D721Med (cell line): ENCODE measurements around the gene CNTNAP5.

Experiments
- DNase-seq: peaks from one replicate; pipeline ENCODE4 v3.0.0; 2011; ENCODE audit warnings: low spot score; ENCODE audit not compliant: insufficient read length
- FAIRE-seq: peaks from 2 replicates; lab custom pipeline; 2011; peaks lifted over from hg19 to GRCh38; lab: Jason Lieb, UNC
- TF ChIP-seq, protein P1 (sequence below): IDR thresholded peaks from 2 replicates; pipeline ENCODE4 v1.5.1; 2012; ENCODE audit warnings: mild to moderate bottlenecking, control low read depth; ENCODE audit not compliant: insufficient read depth; ENCODE audit errors: missing control alignments

The CNTNAP5 gene

GRCh38 chr2:124663645-124663997 is 638.5 kb downstream of the CNTNAP5 start:
- peak; percentile 61 for FAIRE-seq

GRCh38 chr2:124664363-124664762 is 639.3 kb downstream of the CNTNAP5 start:
- DNase-seq, result no peak
- TF ChIP-seq, protein P1, sequence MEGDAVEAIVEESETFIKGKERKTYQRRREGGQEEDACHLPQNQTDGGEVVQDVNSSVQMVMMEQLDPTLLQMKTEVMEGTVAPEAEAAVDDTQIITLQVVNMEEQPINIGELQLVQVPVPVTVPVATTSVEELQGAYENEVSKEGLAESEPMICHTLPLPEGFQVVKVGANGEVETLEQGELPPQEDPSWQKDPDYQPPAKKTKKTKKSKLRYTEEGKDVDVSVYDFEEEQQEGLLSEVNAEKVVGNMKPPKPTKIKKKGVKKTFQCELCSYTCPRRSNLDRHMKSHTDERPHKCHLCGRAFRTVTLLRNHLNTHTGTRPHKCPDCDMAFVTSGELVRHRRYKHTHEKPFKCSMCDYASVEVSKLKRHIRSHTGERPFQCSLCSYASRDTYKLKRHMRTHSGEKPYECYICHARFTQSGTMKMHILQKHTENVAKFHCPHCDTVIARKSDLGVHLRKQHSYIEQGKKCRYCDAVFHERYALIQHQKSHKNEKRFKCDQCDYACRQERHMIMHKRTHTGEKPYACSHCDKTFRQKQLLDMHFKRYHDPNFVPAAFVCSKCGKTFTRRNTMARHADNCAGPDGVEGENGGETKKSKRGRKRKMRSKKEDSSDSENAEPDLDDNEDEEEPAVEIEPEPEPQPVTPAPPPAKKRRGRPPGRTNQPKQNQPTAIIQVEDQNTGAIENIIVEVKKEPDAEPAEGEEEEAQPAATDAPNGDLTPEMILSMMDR, result no peak
- FAIRE-seq, result no peak

More at GRCh38 chr2:124663645-124663997, 638.5 kb downstream of the CNTNAP5 start:
- TF ChIP-seq, protein P1, result no peak
- no peak for DNase-seq

GRCh38 chr2:124666976-124667375 is 641.9 kb downstream of the CNTNAP5 start:
- FAIRE-seq (no peak), DNase-seq (no peak)
- TF ChIP-seq, protein P1, result no peak

GRCh38 chr2:124668161-124668560 is 643.1 kb downstream of the CNTNAP5 start:
- TF ChIP-seq, protein P1, result no peak
- FAIRE-seq (no peak), DNase-seq (no peak)

- TF ChIP-seq, protein P1, result no peak
- no peak for DNase-seq
- FAIRE-seq, result no peak
Observed at GRCh38 chr2:124670187-124670586, 645.1 kb downstream of the CNTNAP5 start.

GRCh38 chr2:124678043-124678442 is 653.0 kb downstream of the CNTNAP5 start:
- DNase-seq, result no peak
- no peak for FAIRE-seq
- TF ChIP-seq, protein P1, result no peak

- FAIRE-seq (no peak), DNase-seq (no peak)
- TF ChIP-seq, protein P1, result no peak
Observed at GRCh38 chr2:124683536-124684428, 658.7 kb downstream of the CNTNAP5 start.
